ENCODE results near the gene PHLDB1.

Gene PHLDB1

DNA sequence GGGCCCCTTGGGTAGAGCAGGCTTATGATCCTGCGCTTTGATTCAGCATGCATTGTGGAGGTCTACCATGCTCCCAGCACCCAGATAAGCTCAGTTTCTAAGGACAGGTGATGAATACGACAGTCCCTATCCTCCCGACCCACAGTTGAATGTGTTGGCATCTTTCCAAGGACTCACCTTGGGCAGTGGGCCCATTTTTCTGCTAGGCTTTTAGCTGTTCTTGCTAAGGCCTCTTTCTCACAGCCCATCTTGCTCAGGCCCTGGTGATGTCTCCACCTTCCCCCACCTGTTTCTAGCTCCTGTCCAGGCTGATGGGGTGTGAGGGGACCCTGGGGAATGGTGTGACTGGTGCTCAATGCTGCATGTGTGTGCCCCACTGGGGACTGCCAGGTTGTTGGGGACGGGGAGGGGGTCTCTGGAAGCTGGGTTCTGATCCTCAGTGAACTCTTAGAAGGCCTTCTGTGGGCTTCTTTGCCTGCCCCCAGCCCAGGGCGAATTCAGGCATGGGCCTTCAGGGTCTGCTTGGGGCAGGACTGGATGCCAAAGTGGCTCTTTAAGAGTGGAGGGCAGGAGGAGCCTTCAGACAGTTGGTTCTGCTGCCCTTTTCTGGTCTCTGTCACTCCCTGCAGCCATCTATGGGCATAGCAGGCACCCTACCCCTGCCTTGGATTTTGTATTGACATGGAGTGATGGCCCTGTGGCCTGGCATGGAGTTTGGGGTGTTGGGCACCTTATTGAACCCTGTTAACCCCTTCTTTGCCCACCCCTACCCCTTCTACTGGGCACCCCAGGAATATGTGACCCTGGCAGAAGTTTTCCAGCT lies 33.1 kb downstream of the PHLDB1 start:
- no peak for DNase-seq

- no peak for DNase-seq
Measured at GRCh38 chr11:118641397-118642019, 34.1 kb downstream of the PHLDB1 start.

DNA sequence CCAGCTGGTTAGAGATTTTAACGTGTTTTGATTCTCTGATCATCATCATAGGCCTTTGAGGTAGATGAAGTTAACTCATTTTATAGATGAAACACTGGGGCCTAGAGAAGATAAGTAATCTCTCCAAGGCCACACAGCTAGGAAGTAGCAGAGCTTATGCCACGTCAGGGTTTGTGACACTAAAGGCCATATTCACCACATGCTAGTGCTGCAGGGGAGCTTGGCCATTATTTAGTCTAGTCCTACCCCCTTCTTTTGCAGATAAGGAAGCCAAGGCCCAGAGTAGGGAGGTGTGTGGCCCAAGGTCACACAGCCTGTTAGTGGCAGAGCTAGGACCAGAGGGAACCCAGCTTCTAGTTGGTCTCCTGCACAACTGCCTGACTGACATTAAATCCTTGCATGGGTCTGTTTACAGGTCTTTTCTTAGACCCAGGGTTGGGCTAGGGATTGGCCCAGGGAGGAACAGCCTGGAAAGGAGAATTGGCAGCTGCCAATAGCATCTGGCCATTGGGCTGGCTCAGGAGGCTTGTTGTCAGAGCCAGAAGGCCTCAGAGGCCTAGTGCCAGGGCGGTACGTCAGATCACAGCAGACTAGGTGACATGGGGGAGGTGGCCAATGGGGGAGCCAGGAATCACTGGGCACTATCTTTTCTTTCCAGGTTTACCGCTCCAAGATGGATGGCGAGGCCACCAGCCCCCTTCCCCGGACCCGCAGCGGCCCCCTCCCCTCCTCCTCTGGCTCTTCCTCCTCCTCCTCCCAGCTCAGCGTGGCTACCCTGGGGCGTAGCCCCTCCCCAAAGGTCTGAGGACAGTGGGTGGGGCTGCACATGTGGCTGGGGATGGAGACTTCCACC lies 36.0 kb downstream of the PHLDB1 start:
- no peak for DNase-seq

DNA sequence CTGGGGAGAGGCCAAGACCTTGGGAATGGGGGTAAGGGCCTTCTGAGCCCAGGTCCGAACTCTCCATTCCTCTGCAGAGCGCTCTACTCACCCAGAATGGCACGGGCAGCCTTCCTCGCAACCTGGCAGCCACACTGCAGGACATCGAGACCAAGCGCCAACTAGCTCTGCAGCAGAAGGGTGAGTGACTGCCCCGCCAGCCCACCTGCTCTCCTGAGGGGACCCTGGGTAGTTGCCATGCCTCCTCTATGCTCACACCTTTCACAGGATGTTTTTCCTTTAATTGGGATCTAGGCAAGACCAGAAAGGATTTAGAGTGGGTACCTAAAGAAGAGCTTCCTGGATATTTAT lies 36.6 kb downstream of the PHLDB1 start:
- no peak for DNase-seq

GRCh38 chr11:118644496-118644895 lies 37.1 kb downstream of the PHLDB1 start:
- DNase-seq: no peak

GRCh38 chr11:118645066-118645715 lies 37.8 kb downstream of the PHLDB1 start:
- no peak for DNase-seq

GRCh38 chr11:118646393-118646792 lies 39.0 kb downstream of the PHLDB1 start:
- DNase-seq: no peak

- DNase-seq: no peak
Measured at GRCh38 chr11:118648291-118648690, 40.9 kb downstream of the PHLDB1 start.

- no peak for DNase-seq
Measured at GRCh38 chr11:118649941-118650340, 42.5 kb downstream of the PHLDB1 start.

GRCh38 chr11:118650366-118650765 lies 43.0 kb downstream of the PHLDB1 start:
- no peak for DNase-seq

DNA sequence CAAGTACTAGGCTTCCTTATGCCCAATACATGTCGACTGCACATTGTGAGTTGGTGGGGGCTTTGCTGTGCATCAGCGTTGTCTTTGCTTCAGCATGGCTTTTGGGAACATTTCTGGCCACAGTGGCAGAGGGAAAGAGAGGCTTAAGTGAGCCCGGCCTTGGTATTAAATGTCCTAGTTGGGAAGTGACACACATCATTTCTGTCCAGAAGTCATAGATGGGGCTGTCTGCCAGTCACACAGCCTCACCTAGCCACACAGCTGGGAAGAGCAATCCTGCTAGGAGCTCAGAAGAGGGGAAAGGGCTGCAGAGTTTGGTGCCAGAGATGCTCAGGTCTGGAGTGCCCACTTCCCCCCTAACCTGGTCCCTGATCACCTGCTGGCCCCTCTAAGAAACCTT lies 44.4 kb downstream of the PHLDB1 start:
- no peak for DNase-seq

- DNase-seq: no peak
Measured at GRCh38 chr11:118652681-118653181, 45.3 kb downstream of the PHLDB1 start.

- no peak for DNase-seq
Measured at GRCh38 chr11:118653684-118654390, 46.4 kb downstream of the PHLDB1 start.

DNA sequence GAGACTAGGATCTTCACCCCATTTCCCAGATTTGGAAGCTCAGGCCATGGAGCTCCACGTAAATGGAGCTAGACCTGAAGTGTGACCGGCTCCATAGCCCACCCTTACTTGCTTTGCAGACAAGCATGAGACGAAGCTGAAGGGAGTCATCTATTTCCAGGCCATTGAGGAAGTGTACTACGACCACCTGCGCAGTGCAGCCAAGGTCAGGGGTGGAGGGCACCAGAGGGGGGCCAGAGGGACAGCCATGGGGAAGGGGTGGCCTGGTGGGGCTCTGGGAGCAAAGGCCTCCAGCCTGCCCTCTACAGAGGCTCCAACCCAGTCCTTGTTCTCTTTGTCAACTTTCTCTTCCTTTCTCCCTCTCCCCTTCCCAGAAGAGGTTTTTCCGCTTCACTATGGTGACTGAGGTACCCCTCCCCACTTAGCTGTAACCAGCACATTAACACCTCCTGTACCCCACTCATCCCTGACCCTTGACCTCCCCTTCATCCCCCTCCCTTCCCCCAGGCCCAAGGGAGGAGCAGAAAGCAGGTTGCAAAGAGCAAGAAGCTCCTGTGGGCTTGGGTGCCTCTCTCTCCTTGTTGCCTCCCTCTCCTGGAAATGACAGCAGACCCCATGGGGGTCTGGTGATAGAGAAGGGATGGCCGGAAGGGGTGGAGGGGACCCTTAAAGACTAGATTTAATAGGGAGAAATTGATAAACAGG lies 48.2 kb downstream of the PHLDB1 start:
- no peak for DNase-seq

DNA sequence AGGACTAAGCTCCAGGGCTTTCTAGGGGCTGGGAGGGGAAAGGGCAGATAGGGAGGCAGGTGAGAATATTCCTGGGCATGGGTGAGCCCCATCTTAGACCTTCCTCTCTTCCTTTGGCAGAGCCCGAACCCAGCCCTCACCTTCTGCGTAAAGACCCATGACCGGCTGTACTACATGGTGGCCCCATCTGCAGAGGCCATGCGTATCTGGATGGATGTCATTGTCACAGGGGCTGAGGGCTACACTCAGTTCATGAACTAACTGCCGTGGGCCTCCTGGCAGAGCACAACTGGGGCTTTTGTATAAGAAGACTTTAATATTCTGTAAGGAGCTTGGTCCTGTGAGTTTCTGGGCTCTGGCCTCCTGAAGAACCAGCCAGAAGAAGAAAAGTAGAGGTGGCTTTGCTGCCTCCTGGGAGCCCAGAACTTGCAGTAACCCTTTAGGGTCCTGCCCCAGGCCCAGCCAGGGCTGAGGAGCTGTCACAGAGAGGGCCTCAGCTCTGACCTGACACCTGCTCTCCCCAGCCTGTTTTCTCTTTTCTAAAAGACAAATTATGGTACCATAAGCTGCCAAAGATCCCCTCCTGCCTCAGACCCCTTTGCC lies 49.2 kb downstream of the PHLDB1 start:
- DNase-seq: no peak

DNA sequence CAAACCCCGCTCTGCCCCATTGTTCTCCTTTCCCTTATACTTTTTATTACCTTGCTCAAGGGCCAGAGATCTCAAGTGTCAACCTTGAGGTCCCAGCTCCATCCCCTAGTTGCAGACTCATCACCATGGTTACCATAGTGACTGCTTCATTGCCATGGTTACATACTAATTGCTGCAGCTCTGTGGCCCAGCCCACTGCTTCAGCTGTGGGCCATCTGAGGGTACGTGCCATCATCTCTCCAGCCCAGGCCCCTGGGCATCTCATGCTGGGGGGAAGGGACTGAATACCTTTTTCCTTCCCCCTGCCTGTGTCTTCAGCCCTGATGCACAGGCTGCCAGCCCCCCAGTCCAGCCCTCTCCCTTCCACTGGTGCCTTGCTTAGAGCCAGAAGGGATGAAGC lies 49.8 kb downstream of the PHLDB1 start:
- no peak for DNase-seq

- no peak for DNase-seq
Measured at GRCh38 chr11:118657709-118658428, 50.5 kb downstream of the PHLDB1 start.

DNA sequence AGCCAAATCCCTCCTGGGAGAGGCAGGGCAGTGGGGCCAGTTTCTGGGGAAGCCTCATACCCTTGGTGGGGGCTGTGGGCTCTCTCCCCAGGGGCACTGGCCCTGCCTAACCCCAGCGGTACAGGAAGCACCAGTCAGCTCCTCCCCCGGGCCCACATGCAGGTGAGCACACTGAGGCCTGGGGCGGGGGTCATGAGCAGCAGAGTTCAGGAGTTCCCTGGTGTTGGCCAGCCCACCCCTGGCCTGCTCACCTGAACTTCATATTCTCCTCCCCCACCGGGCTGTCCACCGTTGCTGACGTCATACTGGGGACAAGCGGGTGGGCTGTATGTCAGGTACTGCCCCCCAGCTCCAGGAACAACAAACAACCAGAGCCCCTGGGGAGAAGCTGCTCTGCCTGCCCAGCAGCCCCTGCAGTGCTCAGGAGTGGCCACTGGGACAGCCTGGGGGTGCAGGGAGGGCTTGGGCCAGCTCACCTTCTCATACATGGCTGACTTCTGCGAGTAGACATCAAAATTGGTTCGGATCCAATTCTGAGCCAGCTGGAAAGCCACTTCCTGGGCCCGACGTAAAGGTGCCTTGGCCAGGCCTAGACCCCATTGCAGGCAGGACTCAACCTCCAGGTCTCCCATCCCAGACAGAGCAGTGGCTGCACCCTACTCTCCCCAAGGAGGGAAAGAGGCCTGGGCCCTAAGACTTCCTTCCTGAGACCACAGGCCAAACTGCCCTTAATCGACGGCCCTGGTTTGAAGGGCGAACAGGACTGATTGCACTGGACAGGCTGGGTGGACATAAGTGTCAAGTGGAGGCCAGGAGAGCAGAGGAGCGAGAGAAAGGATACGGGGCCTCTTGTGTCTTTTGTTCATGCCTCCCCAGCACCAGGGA lies 51.3 kb downstream of the PHLDB1 start:
- DNase-seq: peak; percentile 17

GRCh38 chr11:118659314-118659952 lies 52.0 kb downstream of the PHLDB1 start:
- peak; percentile 78 for DNase-seq
